ENCODE measurements around the gene BMPR1A. TPM values are rescaled to one million over a fixed set of nuclear protein-coding genes. Genes with fewer than 3 reads are reported as not detected.

Gene BMPR1A
- total RNA-seq, 1 experiment from 2014 or later = 42.6 TPM

GRCh38 chr10:86837663-86838062, 81.2 kb downstream of the BMPR1A start:
- H2AFZ ChIP-seq (ENCODE audit: low read depth, low read length, poor library complexity, severe bottlenecking) = no peak overlapping the region
- BruUV-seq (replicated peaks) = no TSS peak
- ChIA-PET CTCF (no interaction called here), RAD21 (ENCODE audit: low non-redundant PET in 1 of 2, low total read pairs in 2 of 2, uncharacterized antibody in 2 of 2, unreplicated experiment in 2 of 2) (no interaction called here), POLR2A (no interaction called here)
- H3K4me1 ChIP-seq (ENCODE audit: control insufficient read depth in 1 of 2, insufficient read depth in 2 of 2, low read length in 2 of 2) = no peaks in the 10 kb centered on the region
- peaks cover 47% of the 10 kb centered on the region for H3K79me2 ChIP-seq (ENCODE audit: insufficient read depth, low read length)
- H3K4me3 ChIP-seq (replicated peaks in 1 of 2; ENCODE audit: low read depth in 1 of 2, low read length in 2 of 2) = no peak overlapping the region
- H3K36me3 ChIP-seq (ENCODE audit: control insufficient read depth in 1 of 2, insufficient read depth in 2 of 2, low read length in 2 of 2) = peaks cover 0 to 4% of the 10 kb centered on the region in 2 experiments; a peak in 1 of 4 replicates
- intact Hi-C loops (cut with micrococcal nuclease) = no loop called here
- no peaks in the 10 kb centered on the region for H3K9me2 ChIP-seq (ENCODE audit: insufficient read depth)
- H4K20me1 ChIP-seq (ENCODE audit: insufficient read depth) = peaks cover 3% of the 10 kb centered on the region; the same call in 1 of the 2 replicates
- ATAC-seq = no peak
- H3K4me2 ChIP-seq (ENCODE audit: low read length) = no peak overlapping the region
- H3K9me3 ChIP-seq (ENCODE audit: control insufficient read depth in 1 of 2, insufficient read depth in 1 of 2, low read depth in 1 of 2, low read length in 2 of 2) = no peaks in the 10 kb centered on the region
- no peak for TF ChIP-seq RAD21 (IDR thresholded peaks at IDR 0.05; ENCODE audit: low read depth)
- no peak for TF ChIP-seq EZH2 (IDR thresholded peaks at IDR 0.05)
- TF ChIP-seq, protein P1, sequence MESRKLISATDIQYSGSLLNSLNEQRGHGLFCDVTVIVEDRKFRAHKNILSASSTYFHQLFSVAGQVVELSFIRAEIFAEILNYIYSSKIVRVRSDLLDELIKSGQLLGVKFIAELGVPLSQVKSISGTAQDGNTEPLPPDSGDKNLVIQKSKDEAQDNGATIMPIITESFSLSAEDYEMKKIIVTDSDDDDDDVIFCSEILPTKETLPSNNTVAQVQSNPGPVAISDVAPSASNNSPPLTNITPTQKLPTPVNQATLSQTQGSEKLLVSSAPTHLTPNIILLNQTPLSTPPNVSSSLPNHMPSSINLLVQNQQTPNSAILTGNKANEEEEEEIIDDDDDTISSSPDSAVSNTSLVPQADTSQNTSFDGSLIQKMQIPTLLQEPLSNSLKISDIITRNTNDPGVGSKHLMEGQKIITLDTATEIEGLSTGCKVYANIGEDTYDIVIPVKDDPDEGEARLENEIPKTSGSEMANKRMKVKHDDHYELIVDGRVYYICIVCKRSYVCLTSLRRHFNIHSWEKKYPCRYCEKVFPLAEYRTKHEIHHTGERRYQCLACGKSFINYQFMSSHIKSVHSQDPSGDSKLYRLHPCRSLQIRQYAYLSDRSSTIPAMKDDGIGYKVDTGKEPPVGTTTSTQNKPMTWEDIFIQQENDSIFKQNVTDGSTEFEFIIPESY (IDR thresholded peaks at IDR 0.05; ENCODE audit: extremely low read depth, insufficient replicate concordance, low read length) = no peak
- no peak for TF ChIP-seq EZH2phosphoT487 (IDR thresholded peaks at IDR 0.05; ENCODE audit: borderline replicate concordance)
- H3K27ac ChIP-seq (ENCODE audit: low read depth, low read length) = no peak overlapping the region
- no peak for DNase-seq (ENCODE audit: low read depth, low spot score)
- no peaks in the 10 kb centered on the region for H3K27me3 ChIP-seq (ENCODE audit: insufficient read depth, low read length)
- H3K9ac ChIP-seq (ENCODE audit: low read length) = no peak overlapping the region

DNA sequence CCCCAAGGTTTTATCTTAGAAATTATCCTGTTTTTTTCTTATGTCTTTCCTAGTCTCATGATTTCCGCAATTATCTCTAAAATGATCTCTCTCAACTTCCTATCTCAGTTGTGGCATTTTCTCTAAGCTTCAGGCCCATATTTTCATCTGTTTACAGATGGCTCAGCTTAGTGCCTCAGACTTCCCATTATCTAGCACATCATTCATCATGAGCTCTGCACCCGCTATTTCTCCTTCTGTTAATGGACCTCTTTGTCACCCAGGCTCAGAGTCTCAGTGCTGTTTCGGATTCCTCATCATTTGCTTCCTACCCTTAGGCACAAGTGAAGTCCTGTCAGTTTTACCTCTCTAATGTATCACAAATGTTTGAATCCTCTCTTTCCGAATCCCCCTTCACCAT, 84.1 kb downstream of the BMPR1A start:
- TF ChIP-seq ZFX (IDR thresholded peaks at IDR 0.05) (no peak), SRF (IDR thresholded peaks at IDR 0.05; ENCODE audit: low read depth) (no peak), REST (IDR thresholded peaks at IDR 0.05; ENCODE audit: low read depth) (no peak)
- POLR2A ChIA-PET = no interaction called here
- no peaks in the 10 kb centered on the region for H3K27me3 ChIP-seq (ENCODE audit: insufficient read depth, low read length)
- no peak overlapping the region for H3K4me3 ChIP-seq (replicated peaks in 1 of 2; ENCODE audit: low read depth in 1 of 2, low read length in 2 of 2)
- ATAC-seq (no peak), DNase-seq (ENCODE audit: low read depth, low spot score) (no peak)
- CTCF ChIA-PET = no interaction called here
- no peaks in the 10 kb centered on the region for H3K9me2 ChIP-seq (ENCODE audit: insufficient read depth)
- H3K79me2 ChIP-seq (ENCODE audit: insufficient read depth, low read length) = peaks cover 22% of the 10 kb centered on the region
- no peaks in the 10 kb centered on the region for H4K20me1 ChIP-seq (ENCODE audit: insufficient read depth)
- H3K4me1 ChIP-seq (ENCODE audit: control insufficient read depth in 1 of 2, insufficient read depth in 2 of 2, low read length in 2 of 2) = no peaks in the 10 kb centered on the region
- no peak overlapping the region for H3K27ac ChIP-seq (ENCODE audit: low read depth, low read length)
- no peak overlapping the region for H3K9ac ChIP-seq (ENCODE audit: low read length)
- intact Hi-C loops (cut with micrococcal nuclease) = no loop called here
- H2AFZ ChIP-seq (ENCODE audit: low read depth, low read length, poor library complexity, severe bottlenecking) = no peak overlapping the region
- H3K4me2 ChIP-seq (ENCODE audit: low read length) = no peak overlapping the region
- peaks cover 4 to 5% of the 10 kb centered on the region in 2 experiments; a peak in 2 of 4 replicates for H3K36me3 ChIP-seq (ENCODE audit: control insufficient read depth in 1 of 2, insufficient read depth in 2 of 2, low read length in 2 of 2)
- BruUV-seq (replicated peaks) = no TSS peak
- H3K9me3 ChIP-seq (ENCODE audit: control insufficient read depth in 1 of 2, insufficient read depth in 1 of 2, low read depth in 1 of 2, low read length in 2 of 2) = no peaks in the 10 kb centered on the region
- RAD21 ChIA-PET (ENCODE audit: low non-redundant PET in 1 of 2, low total read pairs in 2 of 2, uncharacterized antibody in 2 of 2, unreplicated experiment in 2 of 2) = no interaction called here
